Kidney (tissue), 14 donors: ENCODE measurements around the gene CCNK. TPM values are rescaled to one million over a fixed set of nuclear protein-coding genes. Genes with fewer than 3 reads are reported as not detected.
A peak's percentile ranks its signal among the peaks of the same experiment; 100 is the strongest.

Experiments used
- DNase-seq, 5 donors: peaks; one replicate each; pipeline ENCODE4 v3.0.0-alpha.2; 2013 to 2020
- FAIRE-seq: peaks from 2 replicates; lab custom pipeline; 2012; peaks lifted over from hg19 to GRCh38; lab: Jason Lieb, UNC
- H3K27ac ChIP-seq, 2 donors: one replicate each; pipeline ENCODE4 v1.7.0; 2013; ENCODE audit warnings: low read depth in 2 of 2, low read length in 2 of 2, inconsistent platforms in 1 of 2
- H3K27me3 ChIP-seq: one replicate; pipeline ENCODE4 v1.7.1; 2013; ENCODE audit warnings: low read length, inconsistent platforms; ENCODE audit not compliant: control insufficient read depth, insufficient read depth
- H3K36me3 ChIP-seq, 3 donors: one replicate each; pipeline versions ENCODE4 v1.7.0 to v1.7.1; 2013; ENCODE audit warnings: low read length in 3 of 3, control low read depth in 1 of 3, inconsistent platforms in 1 of 3; ENCODE audit not compliant: insufficient read depth in 3 of 3, control insufficient read depth in 2 of 3
- H3K4me1 ChIP-seq, 3 donors: one replicate each; pipeline versions ENCODE4 v1.7.0 to v1.7.1; 2013; ENCODE audit warnings: low read length in 3 of 3, inconsistent platforms in 1 of 3, low read depth in 1 of 3; ENCODE audit not compliant: control insufficient read depth in 2 of 3, insufficient read depth in 2 of 3
- H3K4me3 ChIP-seq, 3 donors: one replicate each; pipeline versions ENCODE4 v1.7.0 to v1.8.1; 2013; ENCODE audit warnings: low read length in 3 of 3, control low read depth in 1 of 3, inconsistent platforms in 1 of 3
- H3K9ac ChIP-seq, 3 donors: one replicate each; pipeline versions ENCODE4 v1.7.0 to v1.7.1; 2013; ENCODE audit warnings: low read length in 3 of 3, control low read depth in 1 of 3, inconsistent platforms in 1 of 3
- H3K9me3 ChIP-seq, 3 donors: one replicate each; pipeline versions ENCODE4 v1.7.0 to v1.7.1; 2013; ENCODE audit warnings: low read length in 3 of 3, control low read depth in 1 of 3, inconsistent platforms in 1 of 3; ENCODE audit not compliant: control insufficient read depth in 2 of 3, insufficient read depth in 1 of 3
- CTCF ChIP-seq: IDR thresholded peaks from 3 replicates; pipeline ENCODE4 v1.5.1; 2012; ENCODE audit warnings: mild to moderate bottlenecking, moderate library complexity, borderline replicate concordance; ENCODE audit not compliant: insufficient read depth; ENCODE audit errors: extremely low read depth
- intact Hi-C: fragments of 100-400 bp; cut with DNase I; formaldehyde crosslinking; loops from one replicate; pipeline ENCODE4 v1.11.1; 2022
- polyA plus RNA-seq: library from polyadenylated mRNA; stranded (reverse); fragments of 350-450 nt; fragmentation: Illumina TruSeq; extraction: RNeasy Lipid Tissue Mini Kit (QIAGEN cat#74804); gene quantifications from one replicate; pipeline ENCODE4 v1.2.3, GENCODE V29; 2014; ENCODE audit warnings: low read depth, low replicate concordance; ENCODE audit not compliant: insufficient read depth
- total RNA-seq: library from RNA; stranded (reverse); fragmentation: NEBNext Ultra II Directional; extraction: Animal tissue kit (Norgen Biotek cat#: 25700); gene quantifications from one replicate; pipeline ENCODE4 v1.2.1, GENCODE V29; 2021
- donor health status: control.
- donor health status: control.
- donor health status: control.
- donor health status: control.
- donor health status: control.
- donor health status: DM: yes; HTN: yes; CAD: no.
- donor health status: Normal renal cell carcinoma (clear cell type).

The CCNK gene
- total and polyA plus RNA-seq, 2 donors from 2014 or later, result 12.8 to 40.6 TPM

- no peak overlapping the region for H3K9ac ChIP-seq
- TF ChIP-seq CTCF, result no peak
- DNase-seq, result peak in 1 of 5 donors; percentile 66
- H3K4me3 ChIP-seq, result no peak overlapping the region
- no peaks in the 10 kb centered on the region for H3K9me3 ChIP-seq
- H3K27ac ChIP-seq, result no peak overlapping the region
- intact Hi-C loops, result no loop called here
- H3K36me3 ChIP-seq, result no peaks in the 10 kb centered on the region
- H3K4me1 ChIP-seq, result peaks cover 0 to 10% (median 0%) of the 10 kb centered on the region in 3 donors
- no peak for FAIRE-seq
- no peaks in the 10 kb centered on the region for H3K27me3 ChIP-seq
These were observed 46.3 kb downstream of the CCNK start for GRCh38 chr14:99527427-99528076.

- H3K4me1 ChIP-seq, result peaks cover 0 to 2% (median 0%) of the 10 kb centered on the region in 3 donors
- no peaks in the 10 kb centered on the region for H3K27me3 ChIP-seq
- H3K36me3 ChIP-seq, result no peaks in the 10 kb centered on the region
- no peak overlapping the region for H3K4me3 ChIP-seq
- no peak for FAIRE-seq
- no peak for DNase-seq
- H3K27ac ChIP-seq, result no peak overlapping the region
- H3K9me3 ChIP-seq, result no peaks in the 10 kb centered on the region
- intact Hi-C loops, result no loop called here
- H3K9ac ChIP-seq, result no peak overlapping the region
- TF ChIP-seq CTCF, result no peak
These were observed 48.7 kb downstream of the CCNK start for GRCh38 chr14:99529899-99530298.

- intact Hi-C loops, result no loop called here
- H3K4me3 ChIP-seq, result no peak overlapping the region
- H3K36me3 ChIP-seq, result no peaks in the 10 kb centered on the region
- no peak overlapping the region for H3K27ac ChIP-seq
- TF ChIP-seq CTCF, result no peak
- no peak for FAIRE-seq
- no peak for DNase-seq
- no peaks in the 10 kb centered on the region for H3K27me3 ChIP-seq
- no peak overlapping the region for H3K9ac ChIP-seq
- H3K9me3 ChIP-seq, result no peaks in the 10 kb centered on the region
- H3K4me1 ChIP-seq, result peaks cover 0 to 1% (median 0%) of the 10 kb centered on the region in 3 donors
These were observed 49.4 kb downstream of the CCNK start for GRCh38 chr14:99530407-99531155.
